Hepatocyte (in vitro differentiated cells): ENCODE measurements around the gene RACGAP1.

Experiments
- CTCF ChIP-seq: fragments of 200-600 bp; sonication (generic); IDR thresholded peaks from 2 replicates; pipeline ENCODE4 v1.5.1; 2016; ENCODE audit warnings: antibody characterized with exemption, mild to moderate bottlenecking; ENCODE audit not compliant: poor library complexity
- EZH2phosphoT487 ChIP-seq: fragments of 200-600 bp; sonication (generic); IDR thresholded peaks from one replicate; pipeline ENCODE4 v1.6.1; 2018; ENCODE audit warnings: antibody characterized with exemption, mild to moderate bottlenecking, low read depth, moderate library complexity; ENCODE audit not compliant: unreplicated experiment, severe bottlenecking

DNA sequence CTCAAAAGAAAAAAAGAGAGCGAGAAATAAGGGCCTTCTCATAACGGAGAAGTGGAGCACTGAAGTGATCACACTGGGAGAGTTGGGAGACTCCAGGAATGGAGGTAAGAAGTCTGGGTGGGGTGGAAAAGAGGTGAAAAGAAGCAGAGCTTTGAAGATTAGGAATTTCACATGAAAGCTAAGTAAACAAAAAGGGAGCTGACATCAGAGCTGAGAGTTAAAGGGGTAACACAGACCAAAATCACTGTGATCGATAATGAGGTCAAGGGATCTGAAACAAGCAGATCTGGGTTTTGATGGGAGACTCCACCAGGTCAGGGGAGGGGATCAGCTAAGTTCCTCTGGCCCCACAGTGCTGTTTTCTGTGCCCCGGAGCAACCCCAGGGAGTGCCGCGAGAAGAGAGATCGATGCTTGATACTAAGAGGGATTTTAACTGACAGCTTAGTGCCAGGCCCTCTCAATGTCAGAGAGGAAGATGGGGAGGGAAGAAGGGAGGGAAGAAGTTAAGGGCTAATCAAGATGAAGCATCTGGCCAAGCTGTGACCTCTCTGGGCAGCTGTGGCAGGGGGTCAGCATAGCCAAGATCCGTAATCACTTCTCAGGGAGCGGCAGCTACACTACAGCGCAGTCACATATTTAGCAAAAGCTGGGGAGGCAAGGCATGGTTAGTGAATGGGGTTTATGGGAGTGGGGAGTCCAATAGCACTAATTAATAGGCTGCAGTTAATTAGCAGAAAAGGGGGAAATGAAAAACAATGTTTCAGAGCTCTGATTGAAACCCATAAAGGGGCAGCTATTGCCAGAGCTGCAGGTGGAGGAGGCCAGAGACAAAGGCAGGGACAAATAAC is 44.6 kb downstream of the RACGAP1 start:
- TF ChIP-seq CTCF (no peak), EZH2phosphoT487 (no peak)
